ENCODE measurements around the gene KRT73. TPM values are rescaled to one million over a fixed set of nuclear protein-coding genes. Genes with fewer than 3 reads are reported as not detected.
A peak's percentile ranks its signal among the peaks of the same experiment; 100 is the strongest.

KRT73 gene
- total RNA-seq, 3 donors from 2014 or later (not counting 1 experiment from before 2014, with no cell fraction given) = 12.4 to 92.9 (median 23.3) TPM

DNA sequence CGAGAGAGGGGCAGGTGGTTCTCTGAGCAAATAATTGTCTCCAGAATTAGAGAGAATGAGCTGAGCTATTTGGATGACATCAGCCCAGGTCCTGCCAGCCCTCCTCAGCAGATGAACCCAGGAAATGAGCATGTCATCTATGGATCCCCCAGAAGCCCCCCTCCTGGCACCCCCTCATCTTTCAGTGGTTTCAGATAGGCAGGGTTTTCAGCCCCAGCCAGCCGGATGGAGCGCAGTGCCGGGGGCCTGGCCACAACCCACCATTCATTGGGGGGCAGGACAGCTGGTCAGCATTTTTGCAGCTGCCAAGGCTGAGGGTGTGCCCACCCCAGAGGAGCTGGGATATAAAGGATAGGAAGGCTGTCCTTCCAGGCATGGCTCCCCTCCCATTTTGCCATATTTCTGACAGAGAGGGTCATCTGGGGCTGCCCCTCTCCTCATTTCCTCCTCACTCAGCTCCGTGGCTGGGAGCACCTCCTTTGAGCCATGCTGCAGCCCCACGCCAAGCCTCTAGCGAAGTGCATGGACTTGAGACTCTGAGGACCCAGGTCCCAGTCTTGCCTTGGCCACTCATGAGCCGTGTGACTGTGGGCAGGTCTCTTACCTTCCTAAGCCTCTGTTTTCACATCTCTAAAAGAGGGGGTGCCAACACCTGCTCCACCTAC, 59.4 kb downstream of the KRT73 start:
- H3K4me3 ChIP-seq (ENCODE audit: low read length) = no peak overlapping the region
- no peaks in the 10 kb centered on the region for H3K9me3 Mint-ChIP-seq
- no peaks in the 10 kb centered on the region for H3K27me3 Mint-ChIP-seq (ENCODE audit: low read depth in 2 of 2)
- peak overlapping the region; percentile 63 for H3K27ac ChIP-seq (ENCODE audit: low read length)
- ATAC-seq (peak in 2 of 3 donors; percentile 35 to 56), DNase-seq (peak; percentile 40 to 55)
- peak overlapping the region; percentile 68 for H3K4me3 Mint-ChIP-seq
- intact Hi-C loops (cut with micrococcal nuclease) = loop anchor here (1.0 to 2.0 kb wide), 2 partner anchors 8 to 86 kb away; no protein-coding TSS in a partner anchor
- H3K27me3 ChIP-seq (ENCODE audit: control insufficient read depth, insufficient read depth, low read length) = no peaks in the 10 kb centered on the region
- H3K27ac Mint-ChIP-seq = peak overlapping the region; percentile 47 to 91
- TF ChIP-seq, protein P1, sequence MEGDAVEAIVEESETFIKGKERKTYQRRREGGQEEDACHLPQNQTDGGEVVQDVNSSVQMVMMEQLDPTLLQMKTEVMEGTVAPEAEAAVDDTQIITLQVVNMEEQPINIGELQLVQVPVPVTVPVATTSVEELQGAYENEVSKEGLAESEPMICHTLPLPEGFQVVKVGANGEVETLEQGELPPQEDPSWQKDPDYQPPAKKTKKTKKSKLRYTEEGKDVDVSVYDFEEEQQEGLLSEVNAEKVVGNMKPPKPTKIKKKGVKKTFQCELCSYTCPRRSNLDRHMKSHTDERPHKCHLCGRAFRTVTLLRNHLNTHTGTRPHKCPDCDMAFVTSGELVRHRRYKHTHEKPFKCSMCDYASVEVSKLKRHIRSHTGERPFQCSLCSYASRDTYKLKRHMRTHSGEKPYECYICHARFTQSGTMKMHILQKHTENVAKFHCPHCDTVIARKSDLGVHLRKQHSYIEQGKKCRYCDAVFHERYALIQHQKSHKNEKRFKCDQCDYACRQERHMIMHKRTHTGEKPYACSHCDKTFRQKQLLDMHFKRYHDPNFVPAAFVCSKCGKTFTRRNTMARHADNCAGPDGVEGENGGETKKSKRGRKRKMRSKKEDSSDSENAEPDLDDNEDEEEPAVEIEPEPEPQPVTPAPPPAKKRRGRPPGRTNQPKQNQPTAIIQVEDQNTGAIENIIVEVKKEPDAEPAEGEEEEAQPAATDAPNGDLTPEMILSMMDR (IDR thresholded peaks at IDR 0.05) = no peak
- no peaks in the 10 kb centered on the region for H3K36me3 Mint-ChIP-seq
- peaks cover 79% of the 10 kb centered on the region for H3K4me1 ChIP-seq (ENCODE audit: control insufficient read depth, insufficient read depth, low read length)
- H3K36me3 ChIP-seq (ENCODE audit: control insufficient read depth, insufficient read depth, low read length) = no peaks in the 10 kb centered on the region
- WGBS (ENCODE audit: insufficient coverage) = 40% methylated on average over 8 of the region's 8 CpGs
- H3K9me3 ChIP-seq (ENCODE audit: control insufficient read depth, insufficient read depth, low read length) = no peaks in the 10 kb centered on the region
- H3K4me1 Mint-ChIP-seq = peaks cover 80 to 81% of the 10 kb centered on the region in 2 donors

Other genes with a start within 250 kb of the KRT73 start
- gene KRT84, start 232.9 kb downstream of the KRT73 start, total RNA-seq = not detected
- gene KRT82, start 212.2 kb downstream of the KRT73 start, total RNA-seq = not detected
- not detected for gene KRT75, start 184.2 kb downstream of the KRT73 start, total RNA-seq
- gene KRT6B, start 166.4 kb downstream of the KRT73 start, total RNA-seq = not detected
- gene KRT6C, start 144.8 kb downstream of the KRT73 start, total RNA-seq = not detected
- gene KRT6A, start 125.3 kb downstream of the KRT73 start, total RNA-seq = not detected
- under 1 TPM in 2 of 3 donors, not detected in 1; 0.40 to 0.70 TPM for gene KRT5, start 98.2 kb downstream of the KRT73 start, total RNA-seq
- not detected for gene KRT71, start 65.4 kb downstream of the KRT73 start, total RNA-seq
- 1 to 10 TPM in 1 of 3 donors, under 1 TPM in 2; 0.38 to 1.2 (median 0.38) TPM for gene KRT74, start 44.7 kb downstream of the KRT73 start, total RNA-seq
- gene KRT72, start 17.1 kb downstream of the KRT73 start, total RNA-seq = 100 to 1,000 TPM in 1 of 3 donors, 10 to 100 TPM in 2; 21.9 to 136 (median 38.0) TPM
- 1 to 10 TPM in 1 of 3 donors, under 1 TPM in 2; 0.63 to 1.4 (median 0.66) TPM for gene KRT2, start 33.7 kb upstream of the KRT73 start, total RNA-seq
- gene KRT1, start 61.8 kb upstream of the KRT73 start, total RNA-seq = 1 to 10 TPM in 1 of 3 donors, under 1 TPM in 1, not detected in 1; 0.27 to 1.8 TPM
- not detected for gene KRT77, start 85.0 kb upstream of the KRT73 start, total RNA-seq
- not detected for gene KRT76, start 158.8 kb upstream of the KRT73 start, total RNA-seq
- not detected for gene KRT3, start 177.6 kb upstream of the KRT73 start, total RNA-seq
- gene KRT4, start 195.6 kb upstream of the KRT73 start, total RNA-seq = not detected
- gene KRT79, start 215.8 kb upstream of the KRT73 start, total RNA-seq = under 1 TPM in 1 of 3 donors, not detected in 2; 0.18 TPM
- gene KRT78, start 230.4 kb upstream of the KRT73 start, total RNA-seq = not detected

All from natural killer cell (primary cell).